Measurements from ENCODE around the gene SENP1. TPM values are rescaled to one million over a fixed set of nuclear protein-coding genes. Genes with fewer than 3 reads are reported as not detected.
A peak's percentile ranks its signal among the peaks of the same experiment; 100 is the strongest.

Gene SENP1
- total and polyA plus RNA-seq, 2 of the 4 experiments (the other 2 are of a cell fraction): 7.2 to 25.3 TPM

- ChIA-PET POLR2A (ENCODE audit: unreplicated experiment) (no interaction called here), CTCF (no interaction called here)
- peak overlapping the region; percentile 92 for H4K5ac ChIP-seq (ENCODE audit: low read depth, low read length)
- DNase-seq: no peak
- H3K4me1 ChIP-seq (ENCODE audit: control insufficient read depth, insufficient read depth, low read length): peaks cover 10% of the 10 kb centered on the region
- in situ Hi-C loops (cut with MboI; ENCODE audit: low sequenced_read_pairs) (no loop called here), intact Hi-C loops (cut with micrococcal nuclease) (no loop called here), dilution Hi-C loops (cut with HindIII; ENCODE audit: low sequenced_read_pairs, unreplicated experiment) (no loop called here)
- H3K4me2 ChIP-seq (ENCODE audit: low read depth, low read length): no peak overlapping the region
- no TSS peak for BruUV-seq (replicated peaks)
- H3K9me3 ChIP-seq (ENCODE audit: control insufficient read depth, insufficient read depth, low read length): no peaks in the 10 kb centered on the region
- peak overlapping the region; percentile 87; the same call in 1 of the 2 replicates for H3K14ac ChIP-seq (replicated peaks; ENCODE audit: low read depth, low read length)
- peak overlapping the region; percentile 12 for H2AK9ac ChIP-seq (replicated peaks; ENCODE audit: low read depth, low read length, poor library complexity)
- peak overlapping the region; percentile 82 to 95 for H4K8ac ChIP-seq (ENCODE audit: low read depth in 2 of 2, low read length in 2 of 2)
- peak overlapping the region; percentile 64 for H4K91ac ChIP-seq (ENCODE audit: insufficient read depth, low read depth, low read length)
- H3K18ac ChIP-seq (ENCODE audit: low read depth, low read length): no peak overlapping the region
- peaks cover 3% of the 10 kb centered on the region; the same call in 1 of the 2 replicates for H3K27me3 ChIP-seq (ENCODE audit: control insufficient read depth, insufficient read depth, low read length)
- H2BK5ac ChIP-seq (ENCODE audit: low read depth, low read length, poor library complexity, severe bottlenecking): no peak overlapping the region
- H2AK5ac ChIP-seq (ENCODE audit: low read depth, low read length): no peak overlapping the region
- H2BK120ac ChIP-seq (ENCODE audit: low read depth, low read length): peak overlapping the region; percentile 78; the same call in 1 of the 2 replicates
- H3K36me3 ChIP-seq (ENCODE audit: control insufficient read depth, insufficient read depth, low read length): 0 out of 2 replicates have a peak, but pooled peaks cover 1% of the 10 kb centered on the region
- peak overlapping the region; percentile 24; the same call in 1 of the 2 replicates for H3K23ac ChIP-seq (ENCODE audit: low read depth, low read length)
- no peak overlapping the region for H3K56ac ChIP-seq (ENCODE audit: extremely low read depth, insufficient read depth, low read length)
- no peak for ATAC-seq (ENCODE audit: low read depth)
- H3K9ac ChIP-seq (ENCODE audit: low read depth, low read length): no peak overlapping the region
- H3K79me1 ChIP-seq (ENCODE audit: low read depth in 1 of 2, low read length in 2 of 2): no peaks in the 10 kb centered on the region
- no peaks in the 10 kb centered on the region for H4K20me1 ChIP-seq (ENCODE audit: insufficient read depth, low read length)
- TF ChIP-seq RFX5 (IDR thresholded peaks at IDR 0.05; ENCODE audit: low read depth, low read length) (no peak), MAFK (IDR thresholded peaks at IDR 0.05; ENCODE audit: low read depth, low read length) (no peak), CEBPB (IDR thresholded peaks at IDR 0.05; ENCODE audit: low read depth, low read length) (no peak), FOS (IDR thresholded peaks at IDR 0.05; ENCODE audit: low read depth, low read length) (no peak), SMC3 (IDR thresholded peaks at IDR 0.05; ENCODE audit: low read depth, low read length) (no peak), ELK1 (IDR thresholded peaks at IDR 0.05; ENCODE audit: borderline replicate concordance, low read depth, low read length) (no peak), POLR2A (IDR thresholded peaks at IDR 0.05; ENCODE audit: low read depth, low read length) (no peak), BHLHE40 (IDR thresholded peaks at IDR 0.05; ENCODE audit: low read depth, low read length) (no peak), RAD21 (IDR thresholded peaks at IDR 0.05; ENCODE audit: low read length) (no peak), RCOR1 (IDR thresholded peaks at IDR 0.05; ENCODE audit: insufficient replicate concordance, low read length) (no peak), MAZ (IDR thresholded peaks at IDR 0.05; ENCODE audit: borderline replicate concordance, low read depth, low read length) (no peak), NFE2L2 (IDR thresholded peaks at IDR 0.05; ENCODE audit: low read depth, low read length) (no peak), MXI1 (IDR thresholded peaks at IDR 0.05; ENCODE audit: borderline replicate concordance, low read depth, low read length) (no peak), USF2 (IDR thresholded peaks at IDR 0.05; ENCODE audit: low read depth, low read length) (no peak), CTCF (conservative IDR thresholded peaks at IDR 0.05; ENCODE audit: low read depth, low read length) (no peak), CHD1 (IDR thresholded peaks at IDR 0.05; ENCODE audit: low read depth, low read length) (no peak)
- 100% methylated on average over 1 of the region's 5 CpGs; no CpG with 5 or more reads in 1 of the 2 experiments for WGBS, 2 experiments (ENCODE audit: extremely low coverage in 2 of 2, insufficient read length in 1 of 2)
- peak overlapping the region; percentile 84 for H2AFZ ChIP-seq (replicated peaks; ENCODE audit: low read length, poor library complexity)
- peak overlapping the region; percentile 68; the same call in 1 of the 3 replicates for H2BK15ac ChIP-seq (ENCODE audit: low read depth, low read length)
- H2BK20ac ChIP-seq (ENCODE audit: low read depth, low read length): no peak overlapping the region; the same call in 1 of the 2 replicates
- peaks cover 14% of the 10 kb centered on the region; the same call in 1 of the 2 replicates for H3K9me1 ChIP-seq (ENCODE audit: insufficient read depth, low read length)
- no peak overlapping the region for H3K27ac ChIP-seq (ENCODE audit: insufficient read depth, low read length)
- peak overlapping the region; percentile 46; the same call in 1 of the 2 replicates for H3K4ac ChIP-seq (ENCODE audit: low read depth, low read length)
- no peak overlapping the region for H3K4me3 ChIP-seq (ENCODE audit: insufficient read depth, low read depth, low read length)
These were observed 67.8 kb downstream of the SENP1 start for GRCh38 chr12:48038085-48038484.

Data from IMR-90 (cell line).